Cardiac fibroblast (primary cell): ENCODE measurements around the gene HS3ST4.

ENCODE experiments used
- DNase-seq, 2 donors: peaks; one replicate each; pipeline versions ENCODE4 v3.0.0 to v3.0.0-alpha.2; 2010; ENCODE audit warnings: low read depth in 2 of 2
- H3K4me3 ChIP-seq, 2 donors: replicated peaks in 1 of 2; 1 replicate in 1 of 2; 2 replicates in 1 of 2; pipeline ENCODE4 v1.5.1; 2011; ENCODE audit warnings: low read depth in 2 of 2, low read length in 2 of 2, mild to moderate bottlenecking in 2 of 2, moderate library complexity in 1 of 2
- CTCF ChIP-seq: IDR thresholded peaks from one replicate; pipeline ENCODE4 v1.5.1; 2011; ENCODE audit warnings: low read depth, mild to moderate bottlenecking, low read length, inconsistent platforms

HS3ST4 gene

GRCh38 chr16:25783226-25783625, 91.5 kb downstream of the HS3ST4 start:
- no peak overlapping the region for H3K4me3 ChIP-seq
- no peak for DNase-seq
- TF ChIP-seq CTCF, result no peak

GRCh38 chr16:25785361-25785760, 93.6 kb downstream of the HS3ST4 start:
- no peak for DNase-seq
- H3K4me3 ChIP-seq, result no peak overlapping the region
- no peak for TF ChIP-seq CTCF

- H3K4me3 ChIP-seq, result no peak overlapping the region
- no peak for TF ChIP-seq CTCF
- DNase-seq, result no peak
These were observed 95.0 kb downstream of the HS3ST4 start for GRCh38 chr16:25786748-25787147.

- H3K4me3 ChIP-seq, result no peak overlapping the region
- no peak for TF ChIP-seq CTCF
- DNase-seq, result no peak
These were observed 96.9 kb downstream of the HS3ST4 start for GRCh38 chr16:25788637-25789036.

GRCh38 chr16:25796239-25796638, 104.5 kb downstream of the HS3ST4 start:
- H3K4me3 ChIP-seq, result no peak overlapping the region
- TF ChIP-seq CTCF, result no peak
- no peak for DNase-seq

GRCh38 chr16:25798065-25798464, 106.3 kb downstream of the HS3ST4 start:
- TF ChIP-seq CTCF, result no peak

GRCh38 chr16:25799816-25800215, 108.1 kb downstream of the HS3ST4 start:
- no peak overlapping the region for H3K4me3 ChIP-seq
- DNase-seq, result no peak
- TF ChIP-seq CTCF, result no peak

More at GRCh38 chr16:25798065-25798464, 106.3 kb downstream of the HS3ST4 start:
- no peak for DNase-seq
- H3K4me3 ChIP-seq, result no peak overlapping the region
